Measurements from ENCODE around the gene GULP1. TPM values are rescaled to one million over a fixed set of nuclear protein-coding genes. Genes with fewer than 3 reads are reported as not detected.

GULP1 gene
- total RNA-seq, 1 experiment from 2014 or later = 75.1 TPM

DNA sequence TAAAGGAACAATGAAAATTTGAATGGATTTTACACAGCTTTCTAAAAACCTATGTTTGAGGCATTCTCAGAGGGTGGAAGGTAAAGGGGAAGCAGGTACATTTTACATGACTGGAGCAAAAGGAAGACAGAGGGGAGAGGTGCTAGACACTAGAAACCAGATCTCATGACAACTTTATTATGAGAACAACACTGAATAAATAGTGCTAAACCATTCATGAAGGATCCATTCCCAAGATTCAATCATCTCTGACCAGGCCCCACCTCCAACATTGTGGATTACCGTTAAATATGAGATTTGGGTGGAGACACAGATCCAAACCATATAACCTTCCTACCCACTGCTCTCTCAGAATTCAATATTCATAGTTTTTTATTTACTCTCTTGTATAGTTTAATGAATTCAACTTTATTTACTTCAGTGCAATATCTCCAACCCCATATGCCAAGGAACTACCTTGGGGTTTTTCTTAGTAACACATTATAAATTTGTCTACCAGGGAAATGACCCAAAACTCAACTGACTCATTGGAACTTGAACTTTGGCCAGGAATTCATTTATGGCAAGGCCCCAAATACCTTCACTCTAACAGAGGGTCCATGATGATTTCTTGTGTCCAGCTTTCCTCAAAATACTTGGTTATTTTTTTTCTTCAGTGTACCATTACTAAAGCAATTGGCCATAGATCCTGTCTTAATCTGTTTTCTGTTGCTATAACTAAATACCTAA lies 317.8 kb downstream of the GULP1 start (continued):
- TF ChIP-seq, protein P1, sequence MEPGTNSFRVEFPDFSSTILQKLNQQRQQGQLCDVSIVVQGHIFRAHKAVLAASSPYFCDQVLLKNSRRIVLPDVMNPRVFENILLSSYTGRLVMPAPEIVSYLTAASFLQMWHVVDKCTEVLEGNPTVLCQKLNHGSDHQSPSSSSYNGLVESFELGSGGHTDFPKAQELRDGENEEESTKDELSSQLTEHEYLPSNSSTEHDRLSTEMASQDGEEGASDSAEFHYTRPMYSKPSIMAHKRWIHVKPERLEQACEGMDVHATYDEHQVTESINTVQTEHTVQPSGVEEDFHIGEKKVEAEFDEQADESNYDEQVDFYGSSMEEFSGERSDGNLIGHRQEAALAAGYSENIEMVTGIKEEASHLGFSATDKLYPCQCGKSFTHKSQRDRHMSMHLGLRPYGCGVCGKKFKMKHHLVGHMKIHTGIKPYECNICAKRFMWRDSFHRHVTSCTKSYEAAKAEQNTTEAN (CRISPR knock-in tag; IDR thresholded peaks at IDR 0.05) = no peak
- TF ChIP-seq, protein P2, sequence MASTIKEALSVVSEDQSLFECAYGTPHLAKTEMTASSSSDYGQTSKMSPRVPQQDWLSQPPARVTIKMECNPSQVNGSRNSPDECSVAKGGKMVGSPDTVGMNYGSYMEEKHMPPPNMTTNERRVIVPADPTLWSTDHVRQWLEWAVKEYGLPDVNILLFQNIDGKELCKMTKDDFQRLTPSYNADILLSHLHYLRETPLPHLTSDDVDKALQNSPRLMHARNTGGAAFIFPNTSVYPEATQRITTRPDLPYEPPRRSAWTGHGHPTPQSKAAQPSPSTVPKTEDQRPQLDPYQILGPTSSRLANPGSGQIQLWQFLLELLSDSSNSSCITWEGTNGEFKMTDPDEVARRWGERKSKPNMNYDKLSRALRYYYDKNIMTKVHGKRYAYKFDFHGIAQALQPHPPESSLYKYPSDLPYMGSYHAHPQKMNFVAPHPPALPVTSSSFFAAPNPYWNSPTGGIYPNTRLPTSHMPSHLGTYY (CRISPR knock-in tag; IDR thresholded peaks at IDR 0.05) = no peak
- TF ChIP-seq FOXJ3 (CRISPR knock-in tag; IDR thresholded peaks at IDR 0.05; ENCODE audit: borderline replicate concordance) (no peak), RELA (CRISPR knock-in tag; IDR thresholded peaks at IDR 0.05; ENCODE audit: borderline replicate concordance) (no peak), ZBTB21 (CRISPR knock-in tag; IDR thresholded peaks at IDR 0.05; ENCODE audit: borderline replicate concordance) (no peak), SMAD4 (CRISPR knock-in tag; IDR thresholded peaks at IDR 0.05) (no peak)
- TF ChIP-seq, protein P3, sequence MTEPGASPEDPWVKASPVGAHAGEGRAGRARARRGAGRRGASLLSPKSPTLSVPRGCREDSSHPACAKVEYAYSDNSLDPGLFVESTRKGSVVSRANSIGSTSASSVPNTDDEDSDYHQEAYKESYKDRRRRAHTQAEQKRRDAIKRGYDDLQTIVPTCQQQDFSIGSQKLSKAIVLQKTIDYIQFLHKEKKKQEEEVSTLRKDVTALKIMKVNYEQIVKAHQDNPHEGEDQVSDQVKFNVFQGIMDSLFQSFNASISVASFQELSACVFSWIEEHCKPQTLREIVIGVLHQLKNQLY (CRISPR knock-in tag; IDR thresholded peaks at IDR 0.05) = no peak
- TF ChIP-seq, protein P4, sequence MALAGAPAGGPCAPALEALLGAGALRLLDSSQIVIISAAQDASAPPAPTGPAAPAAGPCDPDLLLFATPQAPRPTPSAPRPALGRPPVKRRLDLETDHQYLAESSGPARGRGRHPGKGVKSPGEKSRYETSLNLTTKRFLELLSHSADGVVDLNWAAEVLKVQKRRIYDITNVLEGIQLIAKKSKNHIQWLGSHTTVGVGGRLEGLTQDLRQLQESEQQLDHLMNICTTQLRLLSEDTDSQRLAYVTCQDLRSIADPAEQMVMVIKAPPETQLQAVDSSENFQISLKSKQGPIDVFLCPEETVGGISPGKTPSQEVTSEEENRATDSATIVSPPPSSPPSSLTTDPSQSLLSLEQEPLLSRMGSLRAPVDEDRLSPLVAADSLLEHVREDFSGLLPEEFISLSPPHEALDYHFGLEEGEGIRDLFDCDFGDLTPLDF (CRISPR knock-in tag; IDR thresholded peaks at IDR 0.05) = no peak

DNA sequence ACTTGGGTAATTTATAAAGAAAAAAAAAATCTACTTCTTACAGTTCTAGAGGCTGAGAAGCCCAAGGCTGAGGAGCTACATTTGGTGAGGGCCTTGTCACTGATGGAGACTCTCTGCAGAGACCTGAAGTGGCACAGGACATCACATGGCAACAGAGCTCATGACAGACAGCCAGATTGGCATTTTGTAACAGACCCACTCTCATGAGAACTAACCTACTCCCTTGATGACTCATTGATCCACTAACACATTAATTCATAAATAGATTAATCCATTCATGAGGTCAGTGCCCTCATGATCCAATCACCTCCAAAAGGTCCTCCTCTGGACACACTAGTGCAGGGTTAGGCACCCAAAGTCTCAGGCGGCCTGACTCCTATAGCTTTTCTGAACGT lies 318.4 kb downstream of the GULP1 start:
- ChIA-PET CTCF (no interaction called here), POLR2A (no interaction called here)
- H3K27ac Mint-ChIP-seq = no peak overlapping the region
- H3K9me3 Mint-ChIP-seq = peaks cover 23% of the 10 kb centered on the region
- peaks cover 4% of the 10 kb centered on the region for H3K4me1 Mint-ChIP-seq
- DNase-seq (ENCODE audit: low spot score) (no peak), ATAC-seq (no peak)
- H3K27me3 Mint-ChIP-seq (ENCODE audit: low read depth) = no peaks in the 10 kb centered on the region
- H3K4me3 Mint-ChIP-seq = no peak overlapping the region
- peaks cover 5% of the 10 kb centered on the region for H3K36me3 Mint-ChIP-seq
- no peak for TF ChIP-seq SMAD3 (CRISPR knock-in tag; IDR thresholded peaks at IDR 0.05; ENCODE audit: borderline replicate concordance)
- TF ChIP-seq, protein P5, sequence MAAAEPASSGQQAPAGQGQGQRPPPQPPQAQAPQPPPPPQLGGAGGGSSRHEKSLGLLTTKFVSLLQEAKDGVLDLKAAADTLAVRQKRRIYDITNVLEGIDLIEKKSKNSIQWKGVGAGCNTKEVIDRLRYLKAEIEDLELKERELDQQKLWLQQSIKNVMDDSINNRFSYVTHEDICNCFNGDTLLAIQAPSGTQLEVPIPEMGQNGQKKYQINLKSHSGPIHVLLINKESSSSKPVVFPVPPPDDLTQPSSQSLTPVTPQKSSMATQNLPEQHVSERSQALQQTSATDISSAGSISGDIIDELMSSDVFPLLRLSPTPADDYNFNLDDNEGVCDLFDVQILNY (CRISPR knock-in tag; IDR thresholded peaks at IDR 0.05) = no peak
- TF ChIP-seq NR3C1 (CRISPR knock-in tag; conservative IDR thresholded peaks at IDR 0.05; ENCODE audit: low read depth) = no peak
- TF ChIP-seq, protein P6, sequence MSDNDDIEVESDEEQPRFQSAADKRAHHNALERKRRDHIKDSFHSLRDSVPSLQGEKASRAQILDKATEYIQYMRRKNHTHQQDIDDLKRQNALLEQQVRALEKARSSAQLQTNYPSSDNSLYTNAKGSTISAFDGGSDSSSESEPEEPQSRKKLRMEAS (CRISPR knock-in tag; IDR thresholded peaks at IDR 0.05) = no peak
- TF ChIP-seq TEAD1 (CRISPR knock-in tag; IDR thresholded peaks at IDR 0.05) = no peak
- TF ChIP-seq, protein P7, sequence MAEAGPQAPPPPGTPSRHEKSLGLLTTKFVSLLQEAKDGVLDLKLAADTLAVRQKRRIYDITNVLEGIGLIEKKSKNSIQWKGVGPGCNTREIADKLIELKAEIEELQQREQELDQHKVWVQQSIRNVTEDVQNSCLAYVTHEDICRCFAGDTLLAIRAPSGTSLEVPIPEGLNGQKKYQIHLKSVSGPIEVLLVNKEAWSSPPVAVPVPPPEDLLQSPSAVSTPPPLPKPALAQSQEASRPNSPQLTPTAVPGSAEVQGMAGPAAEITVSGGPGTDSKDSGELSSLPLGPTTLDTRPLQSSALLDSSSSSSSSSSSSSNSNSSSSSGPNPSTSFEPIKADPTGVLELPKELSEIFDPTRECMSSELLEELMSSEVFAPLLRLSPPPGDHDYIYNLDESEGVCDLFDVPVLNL (CRISPR knock-in tag; IDR thresholded peaks at IDR 0.05; ENCODE audit: borderline replicate concordance, low read depth) = no peak
- TF ChIP-seq, protein P8, sequence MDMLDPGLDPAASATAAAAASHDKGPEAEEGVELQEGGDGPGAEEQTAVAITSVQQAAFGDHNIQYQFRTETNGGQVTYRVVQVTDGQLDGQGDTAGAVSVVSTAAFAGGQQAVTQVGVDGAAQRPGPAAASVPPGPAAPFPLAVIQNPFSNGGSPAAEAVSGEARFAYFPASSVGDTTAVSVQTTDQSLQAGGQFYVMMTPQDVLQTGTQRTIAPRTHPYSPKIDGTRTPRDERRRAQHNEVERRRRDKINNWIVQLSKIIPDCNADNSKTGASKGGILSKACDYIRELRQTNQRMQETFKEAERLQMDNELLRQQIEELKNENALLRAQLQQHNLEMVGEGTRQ (CRISPR knock-in tag; IDR thresholded peaks at IDR 0.05) = no peak
- TF ChIP-seq, protein P3 (CRISPR knock-in tag; IDR thresholded peaks at IDR 0.05) = no peak
- TF ChIP-seq HMGA2 (CRISPR knock-in tag; IDR thresholded peaks at IDR 0.05) = no peak
- TF ChIP-seq, protein P9, sequence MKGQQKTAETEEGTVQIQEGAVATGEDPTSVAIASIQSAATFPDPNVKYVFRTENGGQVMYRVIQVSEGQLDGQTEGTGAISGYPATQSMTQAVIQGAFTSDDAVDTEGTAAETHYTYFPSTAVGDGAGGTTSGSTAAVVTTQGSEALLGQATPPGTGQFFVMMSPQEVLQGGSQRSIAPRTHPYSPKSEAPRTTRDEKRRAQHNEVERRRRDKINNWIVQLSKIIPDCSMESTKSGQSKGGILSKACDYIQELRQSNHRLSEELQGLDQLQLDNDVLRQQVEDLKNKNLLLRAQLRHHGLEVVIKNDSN (CRISPR knock-in tag; IDR thresholded peaks at IDR 0.05) = no peak
- no peak for TF ChIP-seq ZNF138 (CRISPR knock-in tag; conservative IDR thresholded peaks at IDR 0.05)
- TF ChIP-seq GRHL2 (CRISPR knock-in tag; IDR thresholded peaks at IDR 0.05; ENCODE audit: insufficient replicate concordance, severe bottlenecking) = no peak
- no peak for TF ChIP-seq NFYB (CRISPR knock-in tag; conservative IDR thresholded peaks at IDR 0.05; ENCODE audit: low read depth)
- TF ChIP-seq NFE2L1 (CRISPR knock-in tag; IDR thresholded peaks at IDR 0.05) = no peak
- TF ChIP-seq, protein P10, sequence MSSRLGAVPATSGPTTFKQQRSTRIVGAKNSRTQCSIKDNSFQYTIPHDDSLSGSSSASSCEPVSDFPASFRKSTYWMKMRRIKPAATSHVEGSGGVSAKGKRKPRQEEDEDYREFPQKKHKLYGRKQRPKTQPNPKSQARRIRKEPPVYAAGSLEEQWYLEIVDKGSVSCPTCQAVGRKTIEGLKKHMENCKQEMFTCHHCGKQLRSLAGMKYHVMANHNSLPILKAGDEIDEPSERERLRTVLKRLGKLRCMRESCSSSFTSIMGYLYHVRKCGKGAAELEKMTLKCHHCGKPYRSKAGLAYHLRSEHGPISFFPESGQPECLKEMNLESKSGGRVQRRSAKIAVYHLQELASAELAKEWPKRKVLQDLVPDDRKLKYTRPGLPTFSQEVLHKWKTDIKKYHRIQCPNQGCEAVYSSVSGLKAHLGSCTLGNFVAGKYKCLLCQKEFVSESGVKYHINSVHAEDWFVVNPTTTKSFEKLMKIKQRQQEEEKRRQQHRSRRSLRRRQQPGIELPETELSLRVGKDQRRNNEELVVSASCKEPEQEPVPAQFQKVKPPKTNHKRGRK (CRISPR knock-in tag; IDR thresholded peaks at IDR 0.05; ENCODE audit: borderline replicate concordance) = no peak

Data from WTC11 (cell line).